HL-60/S4 treated with phorbol 12-myristate 13-acetate at 8.2 ng/mL for 4 days and 3 days (cell line): Measurements from ENCODE around the gene GALC.

Experiments used
- in situ Hi-C: fragments of 300-500 bp; cut with MboI; formaldehyde crosslinking; loops from 2 replicates; pipeline ENCODE4 v1.15.0; 2022; ENCODE audit warnings: low sequenced_read_pairs

GALC gene

DNA sequence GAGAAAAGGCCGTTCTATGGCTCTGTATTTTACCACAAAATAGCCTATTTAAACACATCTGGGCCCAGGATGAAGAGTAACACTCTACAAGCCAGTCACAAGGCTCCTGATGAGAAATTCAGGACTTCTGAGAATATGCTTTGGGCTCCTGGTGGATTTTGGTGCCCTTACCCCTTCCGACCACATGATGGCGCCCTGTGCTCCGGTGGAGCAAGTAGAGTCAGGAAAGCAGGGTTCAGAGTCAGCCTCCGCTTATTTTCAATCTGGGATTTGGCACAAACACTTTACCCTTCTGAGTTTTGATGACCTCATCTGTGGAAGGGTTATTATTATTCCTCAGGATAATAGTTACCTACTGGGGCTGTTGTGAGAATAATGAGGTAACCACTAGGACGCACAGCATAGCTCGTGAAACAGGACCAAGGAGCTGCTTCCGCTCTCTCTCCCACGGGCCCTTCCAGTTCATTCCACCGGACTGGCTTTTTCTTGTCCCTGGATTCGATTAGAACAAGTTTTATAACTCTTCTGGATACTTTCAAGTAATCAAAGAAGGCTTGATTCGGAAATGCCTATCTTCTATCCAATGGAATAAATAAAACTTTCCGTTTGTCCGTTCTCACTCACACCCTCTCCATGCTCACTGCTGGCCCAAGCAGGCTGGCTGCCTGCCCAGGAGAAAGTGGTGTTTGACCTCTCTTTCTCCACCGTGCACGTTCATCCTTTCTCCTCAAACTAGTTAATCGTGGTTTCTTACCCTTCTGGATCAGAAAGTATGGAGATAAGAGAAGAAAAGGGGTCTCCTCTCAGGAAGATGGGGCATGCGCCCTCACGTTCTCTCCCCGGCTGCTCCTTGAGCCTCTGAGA, 104.6 kb downstream of the GALC start:
- in situ Hi-C loops = no loop called here

DNA sequence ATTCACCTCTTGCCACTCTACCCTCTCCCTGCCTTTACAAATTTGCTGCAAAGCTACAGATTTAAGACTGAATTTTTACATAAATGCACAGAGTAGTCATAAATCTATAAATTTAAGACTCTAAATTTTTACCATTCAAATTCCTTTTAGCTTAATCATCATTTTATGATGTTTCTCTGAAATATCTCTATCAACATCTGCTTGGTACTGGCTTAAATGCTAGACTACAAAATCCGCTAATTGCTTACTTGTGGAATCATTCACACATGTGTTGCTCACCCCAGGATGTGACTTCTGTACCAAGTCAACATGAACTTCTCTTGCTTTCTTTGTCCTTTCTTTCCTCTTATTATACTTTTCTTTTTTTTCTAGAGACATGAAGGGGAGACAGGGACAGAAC, 109.2 kb downstream of the GALC start:
- in situ Hi-C loops = no loop called here
